ENCODE measurements around the gene PLXNB1.

The PLXNB1 gene

GRCh38 chr3:48434591-48435222 is 4.8 kb upstream of the PLXNB1 start:
- no peaks in the 10 kb centered on the region for H3K27me3 Mint-ChIP-seq
- DNase-seq, result no peak
- no peaks in the 10 kb centered on the region for H3K9me3 Mint-ChIP-seq
- no peak overlapping the region for H3K27ac Mint-ChIP-seq
- H3K4me1 Mint-ChIP-seq (ENCODE audit: low read depth in 2 of 2), result peaks cover 6 to 25% of the 10 kb centered on the region in 2 donors
- H3K36me3 Mint-ChIP-seq (ENCODE audit: insufficient read depth), result peaks cover 11% of the 10 kb centered on the region
- no peak overlapping the region for H3K4me3 Mint-ChIP-seq
- peak; percentile 27 for ATAC-seq (replicated peaks)

DNA sequence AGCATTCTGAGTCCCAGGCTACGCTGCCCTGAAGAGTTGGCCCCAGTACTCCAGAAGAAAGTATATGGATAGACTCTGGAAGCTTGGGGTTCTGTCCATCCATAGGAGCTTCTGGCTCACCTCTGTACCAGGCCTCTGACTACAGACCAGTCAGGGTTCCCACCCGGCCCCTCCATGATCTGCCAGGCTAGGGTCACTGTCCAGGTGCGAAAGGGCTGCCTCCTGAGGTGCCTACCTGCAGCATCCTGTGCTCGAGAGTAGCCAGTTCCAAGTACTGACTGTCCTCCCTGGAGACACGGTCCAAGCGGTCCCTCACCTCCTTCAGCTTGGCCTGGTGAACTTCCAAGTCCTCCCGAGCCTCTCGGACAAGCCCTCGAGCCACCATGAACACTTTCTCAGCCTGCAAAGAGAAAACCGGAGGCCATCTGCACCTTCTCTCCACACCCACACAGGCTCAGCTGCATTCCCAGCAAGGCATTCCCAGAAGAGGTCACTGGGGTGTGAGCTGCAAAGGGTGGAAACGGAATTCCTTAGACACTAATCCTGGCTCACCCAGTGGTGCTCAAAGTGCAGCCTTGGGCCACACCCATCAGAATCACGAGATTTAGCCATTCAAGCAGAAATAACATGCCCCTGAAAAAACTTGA is 3.7 kb upstream of the PLXNB1 start:
- no peak for ATAC-seq (replicated peaks)
- H3K4me1 Mint-ChIP-seq (ENCODE audit: low read depth in 2 of 2), result peaks cover 0 to 23% of the 10 kb centered on the region in 2 donors
- no peak overlapping the region for H3K27ac Mint-ChIP-seq
- no peaks in the 10 kb centered on the region for H3K27me3 Mint-ChIP-seq
- peaks cover 12% of the 10 kb centered on the region for H3K36me3 Mint-ChIP-seq (ENCODE audit: insufficient read depth)
- no peak for DNase-seq
- no peaks in the 10 kb centered on the region for H3K9me3 Mint-ChIP-seq
- H3K4me3 Mint-ChIP-seq, result no peak overlapping the region

DNA sequence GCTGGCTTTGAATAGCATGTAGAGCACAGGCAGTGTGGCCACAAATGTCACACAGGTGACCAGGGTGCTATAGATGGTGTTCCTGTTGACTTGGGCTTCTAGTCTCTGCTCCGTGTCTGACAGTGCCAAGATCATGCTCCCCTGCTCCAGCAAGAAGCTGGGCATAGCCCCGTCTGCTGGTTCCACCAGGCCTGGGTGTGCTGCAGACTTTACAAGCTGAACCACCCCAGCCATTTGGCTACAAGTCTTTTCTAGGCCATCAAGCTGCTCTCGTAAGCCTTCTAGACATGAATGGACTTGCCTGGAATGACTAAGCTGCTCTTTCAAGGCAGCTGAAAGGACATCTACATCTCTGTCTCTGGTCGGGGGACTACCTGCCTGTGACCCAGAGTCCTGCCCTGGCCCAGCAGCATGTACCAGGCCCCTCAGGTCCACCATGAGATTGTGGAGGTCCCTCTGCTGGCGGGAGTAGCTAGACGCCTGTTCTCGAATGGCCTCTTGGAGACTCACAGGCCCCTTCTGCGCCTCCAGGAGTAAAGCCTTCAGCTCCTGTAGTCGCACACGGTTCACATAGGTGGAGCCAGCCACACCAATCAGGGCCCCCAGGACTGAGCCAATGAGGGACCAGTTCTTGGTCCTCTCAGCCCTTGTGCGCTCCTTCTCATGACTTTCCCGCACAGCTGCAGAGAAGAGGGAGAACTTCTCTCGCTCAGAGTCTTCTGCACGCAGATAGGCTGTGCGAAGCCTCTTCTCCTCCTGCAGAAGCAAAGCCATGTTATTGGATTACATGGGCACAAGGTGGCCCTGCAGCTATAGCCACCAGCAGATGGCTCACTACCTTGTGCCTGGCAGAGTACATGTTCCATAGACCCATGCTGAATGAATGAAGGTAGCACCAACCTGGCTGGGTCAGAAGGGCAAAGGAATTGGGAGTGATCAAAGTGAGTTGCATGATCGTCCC is 2.8 kb upstream of the PLXNB1 start:
- DNase-seq, result no peak
- H3K4me1 Mint-ChIP-seq (ENCODE audit: low read depth in 2 of 2), result peaks cover 0 to 24% of the 10 kb centered on the region in 2 donors
- H3K27ac Mint-ChIP-seq, result no peak overlapping the region
- H3K36me3 Mint-ChIP-seq (ENCODE audit: insufficient read depth), result peaks cover 12% of the 10 kb centered on the region
- H3K4me3 Mint-ChIP-seq, result no peak overlapping the region
- peaks cover 0 to 8% of the 10 kb centered on the region in 2 donors for H3K27me3 Mint-ChIP-seq
- H3K9me3 Mint-ChIP-seq, result no peaks in the 10 kb centered on the region
- no peak for ATAC-seq (replicated peaks)

GRCh38 chr3:48431224-48432029 is 1.5 kb upstream of the PLXNB1 start:
- H3K4me1 Mint-ChIP-seq (ENCODE audit: low read depth in 2 of 2), result peaks cover 4 to 24% of the 10 kb centered on the region in 2 donors
- H3K4me3 Mint-ChIP-seq, result peak overlapping the region; percentile 85 to 87
- peaks cover 12% of the 10 kb centered on the region for H3K36me3 Mint-ChIP-seq (ENCODE audit: insufficient read depth)
- ATAC-seq (replicated peaks), result no peak
- no peak for DNase-seq
- H3K9me3 Mint-ChIP-seq, result no peaks in the 10 kb centered on the region
- peak overlapping the region; percentile 13 to 69 for H3K27ac Mint-ChIP-seq
- peaks cover 0 to 13% of the 10 kb centered on the region in 2 donors for H3K27me3 Mint-ChIP-seq

GRCh38 chr3:48430708-48431101 is 819 bp upstream of the PLXNB1 start:
- Mint-ChIP-seq H3K4me3 (peak overlapping the region; percentile 85 to 87), H3K9me3 (no peaks in the 10 kb centered on the region), H3K36me3 (ENCODE audit: insufficient read depth) (peaks cover 12% of the 10 kb centered on the region)

DNA sequence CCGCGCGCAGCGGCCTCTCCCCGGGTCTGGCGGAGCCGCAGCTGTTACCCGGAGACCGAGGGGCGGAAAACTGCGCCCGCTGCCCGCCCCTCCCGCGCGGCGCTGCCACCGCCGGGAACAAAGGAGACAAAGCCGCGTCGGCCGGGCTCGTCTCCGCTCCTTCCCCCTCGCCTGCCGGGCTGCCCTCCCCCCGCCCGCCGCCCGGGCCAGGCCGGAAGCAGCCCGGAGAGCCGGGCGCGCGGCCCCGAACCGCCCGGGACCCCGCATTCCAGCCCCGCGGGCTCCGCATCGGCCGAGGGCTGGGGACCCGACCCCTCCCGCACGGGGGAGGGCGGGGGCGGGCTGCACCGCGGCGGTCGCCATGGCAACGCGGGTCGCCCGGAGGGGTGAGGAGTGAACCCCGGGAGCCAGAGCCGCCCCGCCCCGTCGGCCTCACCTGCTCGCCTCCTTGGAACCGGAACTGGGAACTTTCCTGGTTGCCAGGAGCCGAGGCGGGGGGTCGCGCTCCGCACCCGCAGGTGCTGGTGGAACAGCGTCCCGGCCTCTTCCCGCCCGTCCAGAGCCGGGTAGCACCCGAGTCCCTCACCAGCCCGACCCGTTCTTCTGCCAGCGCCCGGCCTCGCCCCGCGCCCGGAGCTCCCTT is 448 bp downstream of the PLXNB1 start:
- Mint-ChIP-seq H3K36me3 (ENCODE audit: insufficient read depth) (peaks cover 12% of the 10 kb centered on the region), H3K27ac (peak overlapping the region; percentile 69 to 85), H3K4me1 (ENCODE audit: low read depth in 2 of 2) (peaks cover 4 to 17% of the 10 kb centered on the region in 2 donors), H3K9me3 (no peaks in the 10 kb centered on the region), H3K4me3 (peak overlapping the region; percentile 85 to 87), H3K27me3 (peaks cover 0 to 13% of the 10 kb centered on the region in 2 donors)
- DNase-seq (peak; percentile 44 to 57 (median 49)), ATAC-seq (replicated peaks) (peak; percentile 73)

More at GRCh38 chr3:48430708-48431101, 819 bp upstream of the PLXNB1 start:
- H3K27ac Mint-ChIP-seq, result peak overlapping the region in 1 of 2 donors; percentile 69
- peaks cover 4 to 24% of the 10 kb centered on the region in 2 donors for H3K4me1 Mint-ChIP-seq (ENCODE audit: low read depth in 2 of 2)
- no peak for DNase-seq
- peaks cover 0 to 13% of the 10 kb centered on the region in 2 donors for H3K27me3 Mint-ChIP-seq
- no peak for ATAC-seq (replicated peaks)

DNA sequence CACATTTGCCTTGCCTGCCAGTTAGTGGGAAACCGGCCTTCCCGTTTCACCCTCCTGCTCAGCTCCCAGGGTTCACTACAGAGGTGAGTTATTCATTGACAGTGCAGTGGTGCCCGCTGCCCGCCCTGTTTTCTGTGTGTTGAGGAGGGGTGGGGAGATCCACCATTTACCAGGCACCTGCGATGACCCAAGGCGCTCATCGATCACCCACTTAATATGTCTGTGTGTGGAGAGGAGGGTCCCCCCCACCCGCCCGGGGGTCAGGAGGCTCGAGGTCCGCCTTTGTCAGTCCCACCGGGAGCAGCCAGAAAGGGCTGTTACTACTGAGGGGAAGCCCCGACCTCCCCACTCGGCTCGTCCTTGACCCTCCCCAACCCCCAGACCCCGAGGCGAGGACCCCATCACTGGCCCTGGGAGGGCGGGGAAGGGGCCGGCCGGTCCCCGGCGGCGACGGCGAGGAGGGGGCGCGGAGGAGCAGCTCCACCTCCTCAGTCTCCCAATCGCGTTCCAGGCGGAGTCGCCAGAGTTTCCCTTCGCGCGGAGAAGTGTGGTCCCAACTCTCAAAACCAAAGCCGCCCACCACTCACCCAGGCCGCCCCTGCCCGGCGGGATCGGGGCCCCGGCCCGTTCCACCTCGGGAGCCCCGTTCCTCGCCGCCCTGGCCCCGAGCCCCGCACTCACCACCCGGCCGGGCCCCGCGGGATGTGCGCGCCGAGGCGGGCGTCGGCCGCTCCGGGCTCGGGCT is 1.1 kb downstream of the PLXNB1 start:
- Mint-ChIP-seq H3K4me1 (ENCODE audit: low read depth in 2 of 2) (peaks cover 4 to 15% of the 10 kb centered on the region in 2 donors), H3K4me3 (peak overlapping the region; percentile 26 to 28), H3K9me3 (no peaks in the 10 kb centered on the region), H3K27ac (no peak overlapping the region), H3K36me3 (ENCODE audit: insufficient read depth) (peaks cover 12% of the 10 kb centered on the region), H3K27me3 (peaks cover 0 to 13% of the 10 kb centered on the region in 2 donors)
- ATAC-seq (replicated peaks) (no peak), DNase-seq (no peak)

- peaks cover 0 to 13% of the 10 kb centered on the region in 2 donors for H3K27me3 Mint-ChIP-seq
- ATAC-seq (replicated peaks) (no peak), DNase-seq (no peak)
- H3K4me3 Mint-ChIP-seq, result peak overlapping the region; percentile 26 to 28
- peak overlapping the region in 1 of 2 donors; percentile 68 for H3K27ac Mint-ChIP-seq
- no peaks in the 10 kb centered on the region for H3K9me3 Mint-ChIP-seq
- peaks cover 9% of the 10 kb centered on the region for H3K36me3 Mint-ChIP-seq (ENCODE audit: insufficient read depth)
- peaks cover 4 to 15% of the 10 kb centered on the region in 2 donors for H3K4me1 Mint-ChIP-seq (ENCODE audit: low read depth in 2 of 2)
These were observed 1.8 kb downstream of the PLXNB1 start for GRCh38 chr3:48428088-48428571.

GRCh38 chr3:48427630-48427962 is 2.3 kb downstream of the PLXNB1 start:
- Mint-ChIP-seq H3K4me1 (ENCODE audit: low read depth in 2 of 2) (peaks cover 4 to 15% of the 10 kb centered on the region in 2 donors), H3K4me3 (peak overlapping the region; percentile 26 to 28), H3K36me3 (ENCODE audit: insufficient read depth) (peaks cover 9% of the 10 kb centered on the region), H3K27ac (peak overlapping the region in 1 of 2 donors; percentile 68), H3K27me3 (peaks cover 0 to 13% of the 10 kb centered on the region in 2 donors), H3K9me3 (no peaks in the 10 kb centered on the region)
- DNase-seq (no peak), ATAC-seq (replicated peaks) (no peak)

GRCh38 chr3:48426944-48427629 is 2.8 kb downstream of the PLXNB1 start:
- peaks cover 0 to 13% of the 10 kb centered on the region in 2 donors for H3K27me3 Mint-ChIP-seq
- peaks cover 9% of the 10 kb centered on the region for H3K36me3 Mint-ChIP-seq (ENCODE audit: insufficient read depth)
- H3K4me3 Mint-ChIP-seq, result peak overlapping the region in 1 of 2 donors; percentile 8
- ATAC-seq (replicated peaks) (no peak), DNase-seq (no peak)
- H3K27ac Mint-ChIP-seq, result peak overlapping the region in 1 of 2 donors; percentile 68
- H3K9me3 Mint-ChIP-seq, result no peaks in the 10 kb centered on the region
- peaks cover 4 to 15% of the 10 kb centered on the region in 2 donors for H3K4me1 Mint-ChIP-seq (ENCODE audit: low read depth in 2 of 2)

DNA sequence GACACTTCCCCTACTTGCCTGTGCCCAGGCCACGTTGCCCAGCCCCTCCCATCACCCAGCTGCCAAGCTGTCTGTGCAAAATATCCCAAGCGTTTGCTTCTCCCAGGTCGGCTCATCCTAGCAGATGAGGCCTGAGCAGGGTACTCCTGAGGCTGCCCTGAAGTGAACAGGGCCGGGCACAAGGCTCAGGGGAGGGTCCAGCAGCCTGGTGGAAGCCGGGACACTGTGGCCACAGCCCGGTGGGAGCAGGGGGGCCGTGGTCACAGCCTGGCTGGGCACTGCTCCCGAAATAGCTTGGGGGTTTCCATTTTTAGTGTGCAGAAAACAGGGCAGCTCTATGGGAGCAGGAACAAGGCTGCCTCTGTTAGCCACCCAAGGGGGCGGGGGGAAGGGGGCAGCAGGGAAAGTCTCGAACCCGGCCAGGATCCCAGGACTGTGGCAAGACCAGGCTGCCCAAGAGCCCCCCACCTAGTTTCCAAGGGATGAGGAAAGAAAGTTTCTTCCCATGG is 3.4 kb downstream of the PLXNB1 start:
- no peak overlapping the region for H3K27ac Mint-ChIP-seq

More for the DNA sequence above, 3.4 kb downstream of the PLXNB1 start:
- Mint-ChIP-seq H3K36me3 (ENCODE audit: insufficient read depth) (peaks cover 9% of the 10 kb centered on the region), H3K4me1 (ENCODE audit: low read depth in 2 of 2) (peaks cover 4 to 15% of the 10 kb centered on the region in 2 donors), H3K27me3 (peaks cover 0 to 13% of the 10 kb centered on the region in 2 donors), H3K9me3 (no peaks in the 10 kb centered on the region), H3K4me3 (no peak overlapping the region)
- DNase-seq (no peak), ATAC-seq (replicated peaks) (no peak)

Measured in effector memory CD8-positive, alpha-beta T cell (primary cell).